Activated CD8-positive, alpha-beta memory T cell treated with anti-CD3 and anti-CD28 coated beads, Interleukin-2, amount 50 U/mL, for 4 hours (primary cell): ENCODE measurements around the gene CD81.

Experiments used
- DNase-seq: peaks from one replicate; pipeline ENCODE4 v3.0.0-alpha.2; 2020

CD81 gene

DNA sequence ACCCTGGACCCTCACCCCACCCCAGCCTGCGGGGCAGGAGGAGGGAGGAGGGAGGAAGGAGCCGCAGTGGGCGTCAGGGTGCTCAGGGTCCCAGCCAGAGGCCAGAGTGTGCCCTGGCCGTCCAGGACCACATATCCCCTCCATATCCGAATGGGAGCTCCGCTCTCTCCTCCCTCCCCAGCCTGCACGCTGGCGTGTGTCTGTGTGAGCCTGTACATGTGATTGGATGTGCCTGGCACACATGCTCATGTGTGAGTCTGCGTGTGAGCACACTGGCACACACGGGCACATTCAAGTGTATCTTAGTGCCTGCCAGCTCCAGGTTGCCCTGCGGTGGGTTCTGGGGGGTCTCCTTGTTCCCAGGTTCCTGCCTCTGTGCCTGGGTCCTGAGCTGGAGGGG, 31.6 kb downstream of the CD81 start:
- DNase-seq: no peak

DNA sequence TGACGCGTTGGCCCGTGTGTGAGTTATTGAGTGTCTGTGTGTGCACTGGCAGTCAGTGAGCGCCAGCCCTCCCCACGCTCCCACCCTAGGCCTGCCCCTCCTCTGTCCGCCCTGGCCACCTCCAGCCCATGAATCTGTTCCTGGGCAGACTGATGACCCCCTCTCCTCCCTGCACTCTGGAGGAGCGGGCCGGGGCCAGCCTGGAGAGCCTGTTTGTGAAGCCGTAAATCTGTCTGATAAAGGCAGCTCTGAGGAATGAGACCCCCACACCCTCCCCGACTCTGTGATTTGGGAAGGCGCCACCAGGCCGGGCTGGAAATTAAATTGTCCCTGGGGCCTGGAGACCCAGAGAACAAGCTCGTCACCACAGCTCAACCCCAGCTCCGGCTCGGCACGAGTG, 32.0 kb downstream of the CD81 start:
- DNase-seq: no peak

DNA sequence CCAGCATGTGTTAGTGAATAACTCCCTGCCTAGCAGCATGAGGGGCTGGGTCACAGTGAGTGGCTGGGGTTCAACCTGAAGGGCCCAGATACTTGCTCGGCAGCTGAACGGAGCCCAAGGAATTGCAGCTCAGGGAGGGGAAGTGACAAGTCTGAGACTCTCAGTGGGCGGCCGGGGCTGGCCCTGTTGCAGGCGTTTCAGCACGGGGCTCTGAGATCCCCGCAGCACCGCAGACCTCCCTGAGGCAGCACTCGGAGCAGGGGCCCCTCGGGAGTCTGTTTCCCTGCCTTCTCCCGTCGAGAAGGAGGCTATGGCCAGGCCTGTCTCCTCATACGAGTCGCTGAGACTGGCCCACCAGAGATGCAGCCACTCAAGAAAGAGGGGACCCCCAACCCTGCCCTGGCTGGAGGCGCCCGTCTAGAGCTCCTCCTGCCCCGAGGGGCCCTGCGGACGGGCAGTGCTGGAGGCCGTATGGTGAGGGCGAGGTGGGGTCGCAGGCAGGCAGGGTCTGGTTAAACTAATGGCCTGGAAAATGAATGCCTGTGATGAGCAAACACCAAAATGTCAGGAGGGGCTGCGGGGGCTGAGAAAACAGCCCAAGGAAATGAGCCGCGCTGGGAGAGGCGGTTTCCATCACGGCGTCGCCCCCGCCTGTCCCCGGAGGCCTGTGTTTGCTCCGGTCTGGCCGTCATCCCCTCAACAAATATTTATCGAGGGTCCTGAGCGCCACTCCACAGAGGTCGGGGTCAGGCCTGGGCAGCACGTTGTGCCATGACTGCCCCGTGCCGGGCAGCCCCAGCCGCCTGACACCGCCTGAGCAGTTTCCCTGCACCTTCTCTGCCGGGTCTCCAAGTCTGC, 32.7 kb downstream of the CD81 start:
- DNase-seq: no peak

DNA sequence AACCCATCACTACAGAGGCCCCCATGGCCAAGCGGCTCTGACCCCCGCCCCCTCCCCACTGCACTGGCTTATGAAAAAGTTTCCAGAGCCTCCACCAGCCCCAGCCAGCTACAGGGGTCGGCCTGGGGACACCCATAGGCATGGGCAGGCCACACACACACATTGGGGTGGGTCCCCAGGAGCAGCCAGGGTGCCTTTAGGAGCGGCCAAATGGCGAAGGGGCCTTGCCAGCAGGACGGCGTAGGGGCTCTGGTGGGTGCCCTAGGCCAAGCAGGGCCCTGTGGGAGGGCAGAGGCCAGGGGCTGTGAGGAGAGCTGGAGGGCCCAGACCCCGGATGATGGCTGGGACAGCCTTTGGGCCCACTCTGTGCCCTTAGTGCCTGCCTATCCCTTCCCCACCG, 33.5 kb downstream of the CD81 start:
- no peak for DNase-seq

DNA sequence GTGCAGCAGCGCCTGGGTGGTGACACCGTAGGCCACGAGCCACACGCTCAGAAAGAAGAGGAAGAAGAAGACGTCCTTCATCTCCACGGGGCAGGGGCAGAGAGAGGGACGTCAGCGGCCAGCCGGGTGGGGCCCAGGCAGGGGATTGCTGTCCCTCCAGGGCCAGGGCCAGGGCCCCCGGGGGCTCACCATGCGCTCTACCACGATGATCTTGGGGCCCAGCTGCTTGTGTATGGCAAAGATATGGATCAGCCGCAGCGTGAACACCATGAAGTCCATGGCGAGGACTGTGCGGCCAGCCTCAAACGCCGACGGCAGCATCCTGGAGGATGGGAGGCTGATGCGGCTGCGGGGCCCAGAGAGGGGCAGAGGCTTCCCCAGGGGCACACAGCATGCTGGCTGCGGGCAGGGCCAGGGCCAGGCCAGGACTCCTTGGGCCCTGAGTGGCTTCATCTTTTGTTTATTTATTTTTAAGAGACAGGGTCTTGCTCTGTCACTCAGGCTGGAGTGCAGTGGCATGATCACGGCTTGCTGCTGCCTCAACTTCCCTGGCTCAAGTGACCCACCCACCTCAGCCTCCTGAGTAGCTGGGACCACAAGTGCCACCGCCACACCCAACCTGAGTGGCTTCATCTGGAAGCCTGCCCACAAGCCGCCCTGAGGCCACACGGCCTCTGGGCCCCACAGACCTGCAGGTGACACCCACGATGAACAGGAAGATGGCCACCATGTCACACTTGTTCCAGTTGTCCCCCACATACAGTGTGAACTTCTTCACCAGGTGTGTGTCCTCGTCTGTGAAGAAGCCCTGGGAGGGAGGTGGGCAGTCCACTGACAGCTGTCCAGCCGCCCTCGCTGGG, 34.6 kb downstream of the CD81 start:
- DNase-seq: no peak

DNA sequence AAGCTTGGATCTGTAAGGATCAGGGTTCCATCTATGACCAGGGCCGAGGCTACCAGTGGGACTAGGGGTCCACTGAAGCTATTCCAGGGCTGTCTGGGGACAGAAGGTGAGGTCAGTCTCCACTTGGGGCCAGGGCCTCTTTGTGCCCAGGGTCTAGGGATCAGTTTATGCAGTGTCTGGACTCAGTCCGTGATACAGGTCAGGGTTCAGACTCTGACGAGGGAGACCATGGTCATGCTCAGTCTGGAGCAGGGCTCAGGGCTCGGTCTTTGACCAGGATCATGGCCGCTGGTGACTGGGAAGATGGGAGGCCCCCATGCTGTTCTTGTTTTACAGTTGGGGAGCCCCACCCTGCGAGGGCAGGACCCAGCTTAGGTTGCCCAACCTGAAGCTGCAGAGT, 35.2 kb downstream of the CD81 start:
- DNase-seq: no peak

DNA sequence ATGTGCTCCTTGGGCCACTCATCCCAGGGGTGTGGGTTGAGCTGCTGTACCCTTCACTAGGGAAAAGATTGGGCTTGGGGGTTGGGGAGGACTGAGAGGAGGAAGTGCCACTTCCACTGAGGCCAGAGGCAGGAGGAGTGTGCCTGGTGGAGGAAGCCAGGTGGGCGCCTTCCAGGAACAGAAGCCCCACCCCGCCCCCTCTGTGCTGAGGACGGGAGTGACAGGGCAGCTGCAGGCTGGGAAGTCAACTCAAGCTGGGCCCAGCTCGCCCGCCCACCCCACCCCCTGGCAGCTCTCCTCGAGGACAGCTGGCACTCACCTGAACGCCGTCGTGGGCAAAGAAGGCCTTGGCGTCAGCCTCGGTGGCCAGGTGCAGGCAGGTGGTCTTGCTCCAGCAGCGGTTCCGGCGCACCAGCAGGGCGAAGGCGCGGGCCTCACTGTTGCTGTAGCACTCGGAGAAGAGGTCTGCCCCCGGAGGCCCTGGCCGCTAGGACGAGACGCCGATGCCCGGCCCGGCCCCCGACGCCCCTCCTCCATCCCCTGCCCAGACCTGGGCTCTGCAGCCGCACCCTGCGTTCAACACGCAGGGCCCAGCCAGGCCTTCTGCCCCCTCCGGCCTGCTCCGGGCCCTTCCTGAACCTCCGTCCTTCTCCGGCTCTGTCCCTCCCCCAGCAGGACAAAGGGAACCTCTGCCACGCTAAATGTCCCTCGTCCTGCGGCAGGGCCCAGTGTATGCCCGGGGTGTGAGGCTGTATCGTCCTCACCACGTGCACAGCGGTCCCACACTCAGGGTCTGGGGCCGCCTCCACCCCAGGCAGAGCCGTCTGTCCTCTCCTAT, 36.9 kb downstream of the CD81 start:
- no peak for DNase-seq

DNA sequence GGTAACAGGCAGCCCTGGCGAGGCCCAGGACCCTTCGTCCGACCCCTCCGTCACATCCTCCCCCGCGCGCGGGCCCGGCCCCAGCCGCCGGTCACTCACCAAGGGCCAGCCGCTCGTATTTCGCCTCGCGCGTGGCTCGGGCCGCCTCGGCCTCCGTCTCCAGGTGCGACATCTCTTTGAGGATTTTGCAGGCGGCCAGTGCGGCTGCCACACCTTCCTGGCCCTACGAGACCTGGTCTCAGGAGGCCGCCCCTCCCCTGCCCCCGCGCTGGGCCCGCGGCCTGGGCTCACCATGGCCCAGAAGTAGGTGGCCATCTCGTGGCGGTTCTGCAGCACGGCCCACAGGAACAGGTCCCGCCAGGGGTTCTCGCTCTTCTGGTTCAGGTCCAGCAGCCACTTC, 37.5 kb downstream of the CD81 start:
- DNase-seq: no peak

DNA sequence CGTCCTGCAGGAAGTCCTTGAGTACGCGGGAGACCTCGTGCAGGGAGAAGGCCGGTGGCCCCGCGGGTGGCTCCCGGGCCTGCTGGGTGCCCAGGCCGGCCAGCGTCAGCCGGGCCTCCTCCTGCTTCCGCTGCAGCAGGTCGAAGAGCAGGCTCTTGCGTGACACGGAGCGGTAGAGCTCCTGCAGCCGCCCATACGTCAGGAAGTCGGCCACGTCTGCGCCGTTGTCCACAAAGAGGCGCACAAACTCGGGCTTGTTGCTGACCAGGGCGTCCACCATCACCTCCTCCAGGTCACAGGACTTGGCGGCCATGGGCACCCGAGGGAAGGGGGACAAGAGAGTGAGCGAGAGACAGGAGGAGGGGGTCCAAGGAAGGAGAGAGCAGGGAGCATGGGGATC, 38.1 kb downstream of the CD81 start:
- DNase-seq: no peak

DNA sequence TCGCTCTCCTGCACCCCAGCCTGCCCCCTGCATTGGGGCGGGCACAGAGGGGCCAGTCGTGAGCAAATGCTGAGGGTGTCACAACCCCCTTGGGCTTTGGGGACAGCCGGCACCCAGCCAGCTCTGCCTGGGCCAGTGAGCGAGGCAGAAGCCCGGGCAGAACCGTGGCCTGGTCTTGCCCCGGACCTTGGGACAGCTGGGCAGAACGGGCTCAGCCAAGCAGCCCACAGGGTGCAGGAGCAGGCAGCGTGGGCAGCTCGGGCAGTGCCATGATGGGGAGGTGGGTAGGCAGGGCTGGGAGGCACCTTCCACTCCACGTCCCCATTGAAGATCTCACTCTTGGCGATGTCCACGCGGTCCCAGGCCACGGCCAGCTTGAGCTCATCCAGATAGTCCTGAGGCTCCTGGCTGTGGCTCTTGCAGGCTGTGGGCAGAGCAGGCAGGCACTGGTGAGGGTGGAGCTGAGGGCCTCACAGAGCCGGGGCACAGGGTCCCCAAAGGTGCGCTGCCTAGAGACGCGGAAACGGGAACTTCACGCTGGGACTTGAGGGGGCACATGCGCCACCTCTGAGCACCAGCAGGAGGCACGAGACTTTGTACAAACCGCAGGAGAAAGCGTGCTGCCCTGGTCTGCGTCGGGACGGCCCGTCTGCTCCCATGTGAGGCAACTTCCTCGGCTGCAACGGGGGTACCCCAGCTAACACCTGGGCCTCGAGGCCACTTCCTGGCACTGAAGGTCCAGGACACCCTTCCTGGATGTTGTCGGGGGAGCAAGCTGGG, 38.7 kb downstream of the CD81 start:
- no peak for DNase-seq

DNA sequence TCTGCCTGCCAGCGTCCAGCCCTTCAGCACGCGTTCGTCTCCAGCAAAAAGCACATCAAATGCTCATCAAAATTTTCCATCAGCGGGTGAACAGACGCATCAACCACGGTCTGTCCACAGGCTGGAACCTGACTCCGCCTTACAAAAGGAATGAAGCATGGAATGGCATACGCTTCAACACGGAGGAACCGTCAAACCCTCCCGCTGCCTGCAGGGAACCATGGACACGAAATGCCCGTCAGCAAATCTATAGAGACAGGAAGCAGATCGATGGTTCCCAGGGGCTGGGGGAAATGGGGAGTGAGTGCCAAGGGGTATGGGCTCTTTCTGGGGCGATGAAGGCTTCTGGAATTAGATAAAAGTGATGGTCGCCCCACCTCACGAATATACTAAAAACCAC, 39.7 kb downstream of the CD81 start:
- DNase-seq: no peak

DNA sequence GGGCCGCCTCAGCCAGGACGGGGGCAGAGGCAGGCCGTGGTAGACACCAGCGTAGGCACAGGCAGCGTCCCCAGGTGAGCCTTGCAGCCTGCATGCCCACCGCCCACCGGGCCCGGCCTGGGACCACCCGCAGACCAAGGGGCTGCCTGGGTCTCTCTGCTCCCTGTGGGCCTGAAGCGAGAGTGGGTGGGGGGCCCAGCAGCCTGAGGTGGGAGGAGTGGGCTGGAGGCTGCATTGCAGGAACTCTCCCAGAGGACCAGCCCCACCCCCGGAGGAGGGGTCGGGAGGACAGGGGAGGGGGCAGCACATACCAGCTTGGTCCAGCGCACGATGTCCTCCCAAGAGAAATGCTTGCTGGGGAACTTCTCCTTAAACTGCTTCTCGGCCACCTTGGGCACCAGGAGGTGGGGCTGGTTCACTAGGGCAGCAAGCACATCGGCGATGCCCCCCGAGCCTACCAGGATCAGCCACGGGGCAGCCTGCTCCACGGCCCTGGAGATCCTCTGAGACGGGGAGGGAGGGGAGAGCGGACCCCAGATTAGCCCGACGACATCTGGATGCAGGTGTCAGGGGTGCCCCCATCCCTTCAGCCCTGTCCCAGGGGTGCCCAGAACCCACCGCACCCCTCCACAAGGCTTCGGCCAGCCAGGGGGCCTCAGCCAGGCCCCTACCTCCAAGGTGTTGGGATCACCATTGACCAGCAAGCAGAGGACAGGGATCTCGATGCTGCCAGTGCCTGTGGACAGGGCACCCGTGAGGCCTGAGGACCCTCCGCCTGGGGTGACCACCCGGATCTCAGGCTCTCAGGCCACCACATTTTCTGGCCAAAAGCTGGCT, 41.0 kb downstream of the CD81 start:
- no peak for DNase-seq

DNA sequence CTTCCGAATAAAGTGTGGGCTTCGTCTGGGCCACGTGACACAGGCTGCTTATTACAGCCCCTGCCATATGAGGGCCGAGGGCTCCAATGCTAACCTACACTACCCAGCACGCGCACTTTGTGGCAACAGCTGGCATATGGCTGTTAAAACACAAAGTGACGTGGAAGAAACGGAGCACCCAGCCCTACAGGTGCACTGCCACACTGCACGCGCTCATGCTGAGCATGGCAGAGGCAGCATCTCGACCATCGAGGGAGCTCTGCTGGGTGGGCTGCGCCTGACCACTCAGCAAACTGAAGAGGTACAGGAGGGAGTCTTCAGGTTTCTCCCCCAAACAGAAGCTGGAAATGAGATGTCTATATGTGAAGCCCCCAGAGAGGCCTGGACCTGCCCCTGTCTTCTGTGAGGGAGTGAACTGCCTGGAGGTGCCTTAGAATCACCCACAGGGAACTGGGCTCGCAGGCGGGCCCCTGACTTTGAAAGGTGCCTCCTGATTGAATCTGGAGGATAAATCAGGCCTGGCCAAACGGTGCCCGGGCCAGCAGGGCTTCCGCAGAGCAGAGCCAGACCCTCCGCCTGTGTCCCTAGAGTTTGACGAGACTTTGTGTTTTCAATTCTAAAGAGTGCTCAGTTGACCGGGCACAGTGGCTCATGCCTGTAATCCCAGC, 41.7 kb downstream of the CD81 start:
- DNase-seq: no peak

DNA sequence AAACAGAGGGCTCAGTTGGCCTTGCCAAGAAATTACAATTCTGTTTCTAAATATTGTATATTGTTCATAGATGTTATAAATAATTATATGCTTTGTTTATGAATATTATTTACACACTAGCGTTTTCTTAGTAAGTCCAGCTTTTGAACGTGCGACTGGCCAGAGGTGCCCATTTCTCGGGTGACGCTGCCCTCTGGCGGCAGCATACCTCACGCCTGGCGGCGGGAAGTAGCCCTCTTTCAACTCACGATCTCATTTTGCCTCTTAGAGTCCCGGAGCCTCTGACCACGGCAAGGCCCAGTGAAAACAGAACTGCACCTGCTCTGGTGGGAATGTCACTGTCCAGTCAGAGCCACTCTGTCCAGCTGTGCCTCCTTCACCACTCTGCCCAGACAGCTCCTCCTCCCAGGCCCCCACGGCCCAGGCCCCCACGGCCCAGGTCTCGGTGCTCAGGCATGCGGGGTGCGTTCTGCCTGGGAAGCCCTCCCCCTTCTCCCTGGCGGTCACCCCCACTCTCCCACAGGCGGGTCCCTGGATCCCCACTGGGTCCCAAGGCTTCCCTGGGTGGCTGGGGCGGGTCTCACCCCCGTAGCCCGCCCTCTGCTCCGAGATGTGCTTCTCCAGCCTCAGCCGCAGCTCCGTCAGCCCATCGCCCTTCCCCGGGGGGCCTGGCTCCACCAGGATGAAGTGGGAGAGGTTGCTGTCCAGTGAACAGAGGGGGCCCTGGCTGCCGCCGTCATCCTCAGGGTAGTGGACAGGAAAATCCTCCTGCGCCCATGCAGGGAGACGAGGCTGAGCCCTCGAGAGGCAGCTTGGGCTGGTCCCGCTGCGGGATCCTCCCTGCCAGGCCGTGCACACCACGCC, 42.8 kb downstream of the CD81 start:
- DNase-seq: peak; percentile 60

DNA sequence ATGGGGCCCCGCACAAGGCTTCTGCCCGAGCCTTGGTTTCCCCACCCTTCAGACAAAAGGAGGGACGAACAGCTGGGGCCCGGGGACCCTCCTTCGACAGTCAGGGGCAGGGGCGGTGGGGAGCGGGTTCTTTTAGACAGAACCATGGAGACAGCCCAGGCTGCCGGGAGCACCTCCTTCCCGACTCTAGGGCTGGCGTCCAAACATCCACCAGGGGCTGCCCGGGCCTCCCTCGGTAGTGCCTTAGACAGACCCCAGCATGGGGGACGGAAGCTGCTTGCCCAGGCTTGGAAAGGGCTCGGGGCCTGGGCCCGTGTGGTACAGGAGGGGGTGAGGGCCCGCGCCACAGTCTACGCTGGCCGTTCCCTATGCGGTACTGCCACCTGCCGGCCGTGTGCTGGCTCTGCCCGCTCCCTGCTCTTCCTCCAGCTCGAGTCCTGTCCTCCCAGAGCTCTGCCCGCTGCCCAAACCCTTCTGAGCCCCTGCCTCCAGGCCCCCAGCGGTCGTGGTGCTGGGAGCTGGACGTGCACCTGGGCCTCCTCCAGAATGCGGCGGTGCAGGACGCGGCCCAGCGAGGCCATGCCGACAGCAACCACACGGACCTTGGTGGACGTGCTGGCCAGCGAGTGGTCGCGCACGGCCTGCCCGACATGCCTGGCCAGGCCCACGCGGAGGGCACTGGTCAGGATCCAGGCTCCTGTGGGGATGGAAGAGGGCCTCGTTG, 43.6 kb downstream of the CD81 start:
- DNase-seq: peak; percentile 75

DNA sequence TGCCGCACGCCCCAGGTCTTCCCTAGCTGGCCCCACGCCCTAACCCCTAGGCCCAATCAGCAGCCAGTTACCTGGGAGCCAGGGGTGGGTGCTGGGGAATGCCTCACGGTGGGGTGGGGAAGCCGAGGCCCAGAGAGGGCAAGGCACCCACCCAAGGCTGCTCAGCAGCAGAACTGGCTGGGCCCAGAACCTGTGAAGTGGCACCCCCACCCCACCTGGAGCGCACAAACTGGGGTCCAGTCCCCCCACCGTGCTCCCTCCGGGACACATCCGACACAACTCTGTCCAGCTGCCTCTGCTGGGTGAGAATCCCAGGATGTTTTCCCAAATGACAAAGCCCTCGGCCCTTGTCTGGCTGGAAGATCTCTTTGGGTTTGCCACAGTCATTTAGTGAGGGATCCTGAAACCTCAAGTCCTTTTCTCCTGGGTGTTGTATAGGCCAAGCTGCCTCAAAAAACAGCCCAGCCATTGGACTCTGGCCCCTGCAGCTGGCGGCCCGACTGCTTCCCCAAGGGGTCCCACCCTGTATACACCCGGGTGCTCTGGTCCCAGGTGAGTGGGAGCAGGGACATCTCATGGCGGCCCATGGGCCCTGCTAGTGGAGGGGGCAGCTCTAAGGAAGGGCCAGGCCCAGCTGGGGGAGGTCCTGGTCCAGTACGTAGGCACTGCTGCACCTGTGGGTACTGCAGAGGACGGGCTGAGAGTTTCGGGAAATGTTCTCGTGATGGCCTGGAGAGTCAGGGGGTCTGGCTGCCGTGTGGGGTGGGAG, 44.3 kb downstream of the CD81 start:
- DNase-seq: no peak

DNA sequence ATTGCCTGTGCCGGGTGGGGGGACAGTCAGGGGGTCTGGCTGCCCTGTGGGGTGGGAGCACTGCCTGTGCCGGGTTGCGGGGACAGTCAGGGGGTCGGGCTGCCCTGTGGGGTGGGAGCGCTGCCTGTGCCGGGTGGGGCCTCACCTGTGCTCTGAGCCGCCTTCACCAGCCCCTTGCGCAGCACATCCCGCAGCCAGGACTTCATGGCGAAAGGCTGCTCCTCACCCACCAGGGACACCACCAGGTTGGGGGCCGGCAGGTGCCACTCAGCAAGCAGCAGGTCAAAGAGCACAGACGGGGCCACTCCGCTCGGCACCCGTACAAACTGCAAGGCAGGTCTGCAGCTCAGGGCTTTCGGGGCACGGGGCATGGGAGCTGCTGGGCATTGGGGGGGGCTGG, 44.9 kb downstream of the CD81 start:
- no peak for DNase-seq

DNA sequence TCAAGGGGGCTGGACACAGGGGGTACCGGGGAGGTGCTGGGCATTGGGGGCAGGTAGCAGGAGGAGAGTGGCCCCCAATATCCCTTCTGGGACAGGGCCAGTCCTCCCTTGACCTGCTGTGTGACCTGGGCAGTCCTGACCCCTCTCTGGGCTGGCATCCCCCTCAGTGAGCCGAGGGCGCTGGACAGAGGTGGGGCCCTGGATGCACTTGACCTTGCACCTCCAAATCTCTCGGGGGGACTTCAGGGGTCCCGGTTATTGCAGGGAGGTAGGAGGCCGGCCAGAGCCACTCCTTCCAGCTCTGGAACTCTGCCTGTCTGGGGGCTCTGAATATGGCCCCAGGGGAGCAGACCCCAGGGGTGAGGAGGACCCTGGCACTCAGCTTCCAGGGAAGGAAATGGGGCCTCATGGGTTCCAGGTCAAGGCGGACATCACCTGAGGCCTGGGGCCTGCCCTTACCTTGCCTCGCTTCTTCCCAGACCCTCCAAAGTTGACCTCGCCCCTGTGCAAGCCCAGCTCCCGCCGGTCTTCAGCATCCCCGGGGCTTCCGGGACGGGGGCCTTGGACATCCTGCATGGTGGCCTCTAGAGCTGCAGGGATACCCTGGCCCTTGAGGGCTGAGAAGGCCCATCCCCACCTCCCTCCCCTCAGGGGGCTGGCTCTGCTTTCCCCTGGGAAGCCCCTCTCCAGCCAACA, 45.5 kb downstream of the CD81 start:
- no peak for DNase-seq
